GM12878 (cell line): ENCODE measurements around the gene ARIH2. TPM values are rescaled to one million over a fixed set of nuclear protein-coding genes. Genes with fewer than 3 reads are reported as not detected.

ENCODE experiments used
- ATAC-seq: fragments of 200-7000 bp; cut with Tn5 transposase; 3 replicates; pipeline ENCODE4 v1.9.1; 2020; ENCODE audit warnings: mild to moderate bottlenecking, moderate library complexity
- BruUV-seq: library from RNA; stranded (reverse); fragments of 400-500 nt; replicated peaks from 2 replicates; lab custom pipeline; 2021; lab: Mats Ljungman, UMichigan
- CTCF ChIA-PET: fragments of 300-600 bp; sonication (Branson Sonifier 250); formaldehyde crosslinking; extraction: SDS; loops from one replicate; lab custom pipeline; 2021; ENCODE audit warnings: inconsistent platforms; lab: Yijun Ruan, JAX
- POLR2A ChIA-PET: fragments of 350-600 bp; formaldehyde crosslinking; extraction: SDS; loops from one replicate; lab custom pipeline; 2021; ENCODE audit warnings: inconsistent platforms; lab: Charles Lee
- RAD21 ChIA-PET: fragments of 300-600 bp; sonication (Branson Sonifier 250); formaldehyde crosslinking; loops from one replicate; lab custom pipeline; 2023; ENCODE audit warnings: antibody characterized with exemption; ENCODE audit not compliant: unreplicated experiment; lab: Charles Lee
- SMC1A ChIA-PET: fragments of 300-600 bp; sonication (Branson Sonifier 250); formaldehyde crosslinking; loops from one replicate; lab custom pipeline; 2023; ENCODE audit not compliant: unreplicated experiment, uncharacterized antibody; lab: Charles Lee
- DNase-seq: peaks from one replicate; pipeline ENCODE4 v3.0.0-alpha.2; 2011; ENCODE audit warnings: low read depth, low spot score
- FAIRE-seq: peaks from 3 replicates; lab custom pipeline; 2011; peaks lifted over from hg19 to GRCh38; lab: Jason Lieb, UNC
- H2AFZ ChIP-seq: 2 replicates; pipeline ENCODE4 v1.6.0; 2011; ENCODE audit warnings: low read depth, low read length, control low read depth; ENCODE audit not compliant: control insufficient read depth
- H3K27ac ChIP-seq: 2 replicates; pipeline ENCODE4 v1.5.1; 2011; ENCODE audit warnings: control low read depth; ENCODE audit not compliant: control insufficient read depth, insufficient read depth
- H3K27me3 ChIP-seq, 2 experiments: replicated peaks in 1 of 2; 2 replicates each; pipeline versions ENCODE4 v1.6.0 to v1.6.1; 2011; ENCODE audit warnings: low read length in 1 of 2; ENCODE audit not compliant: control insufficient read depth in 2 of 2, insufficient read depth in 2 of 2
- H3K36me3 ChIP-seq, 2 experiments: 2 replicates each; pipeline ENCODE4 v1.5.1; 2011; ENCODE audit warnings: low read length in 1 of 2; ENCODE audit not compliant: control insufficient read depth in 2 of 2, insufficient read depth in 2 of 2
- H3K4me1 ChIP-seq: 2 replicates; pipeline ENCODE4 v1.6.1; 2011; ENCODE audit warnings: mild to moderate bottlenecking, low read length, moderate library complexity, mixed read lengths; ENCODE audit not compliant: control insufficient read depth, insufficient read depth
- H3K4me2 ChIP-seq: 2 replicates; pipeline ENCODE4 v1.6.0; 2011; ENCODE audit warnings: control low read depth; ENCODE audit not compliant: control insufficient read depth, insufficient read depth
- H3K4me3 ChIP-seq: fragments of 200-600 bp; sonication (generic); 2 replicates; pipeline ENCODE4 v1.5.1; 2016
- H3K79me2 ChIP-seq: 2 replicates; pipeline ENCODE4 v1.6.0; 2011; ENCODE audit warnings: low read length; ENCODE audit not compliant: control insufficient read depth, insufficient read depth
- H3K9ac ChIP-seq: 2 replicates; pipeline ENCODE4 v1.8.0; 2011; ENCODE audit warnings: low read length, control low read depth, mixed read lengths; ENCODE audit not compliant: control insufficient read depth, insufficient read depth
- H3K9me3 ChIP-seq: replicated peaks from 3 replicates; pipeline ENCODE4 v1.5.1; 2011; ENCODE audit warnings: mild to moderate bottlenecking, low read length; ENCODE audit not compliant: control insufficient read depth, insufficient read depth
- H4K20me1 ChIP-seq: 2 replicates; pipeline ENCODE4 v1.6.0; 2011; ENCODE audit not compliant: control insufficient read depth, insufficient read depth
- CEBPB ChIP-seq, 2 experiments: fragments of 150-350 bp in 1 of 2; IDR thresholded peaks; 2 replicates each; pipeline ENCODE4 v1.6.1; 2012 to 2014; ENCODE audit warnings: low read depth in 2 of 2, low read length in 2 of 2, borderline replicate concordance in 1 of 2, inconsistent platforms in 1 of 2
- GATAD2B ChIP-seq: fragments of 450-650 bp; conservative IDR thresholded peaks from 2 replicates; pipeline ENCODE4 v1.6.1; 2017; ENCODE audit warnings: low read depth, mild to moderate bottlenecking, moderate library complexity
- HDAC6 ChIP-seq: fragments of 200-600 bp; sonication (generic); IDR thresholded peaks from one replicate; pipeline ENCODE4 v1.8.0; 2017; ENCODE audit warnings: antibody characterized with exemption; ENCODE audit not compliant: unreplicated experiment
- HDGF ChIP-seq: fragments of 450-650 bp; IDR thresholded peaks from 2 replicates; pipeline ENCODE4 v1.6.1; 2016; ENCODE audit warnings: antibody characterized with exemption
- KAT2A ChIP-seq: conservative IDR thresholded peaks from 2 replicates; pipeline ENCODE4 v1.6.1; 2011; ENCODE audit warnings: low read depth, low read length; ENCODE audit not compliant: control insufficient read depth
- NFXL1 ChIP-seq: fragments of 450-650 bp; IDR thresholded peaks from 2 replicates; pipeline ENCODE4 v1.6.1; 2017; ENCODE audit warnings: antibody characterized with exemption, mild to moderate bottlenecking, borderline replicate concordance
- NFYA ChIP-seq: IDR thresholded peaks from 2 replicates; pipeline ENCODE4 v1.6.1; 2011; ENCODE audit warnings: low read depth, mild to moderate bottlenecking, low read length, improper control_type of control experiment, borderline replicate concordance
- POLR2AphosphoS2 ChIP-seq: IDR thresholded peaks from 2 replicates; pipeline ENCODE4 v1.6.1; 2011; ENCODE audit warnings: low read depth, mild to moderate bottlenecking, low read length, improper control_type of control experiment, moderate library complexity
- TARDBP ChIP-seq: IDR thresholded peaks from 2 replicates; pipeline ENCODE4 v1.6.1; 2016; ENCODE audit warnings: borderline replicate concordance
- YBX1 ChIP-seq: fragments of 450-650 bp; IDR thresholded peaks from 2 replicates; pipeline ENCODE4 v1.6.1; 2016; ENCODE audit warnings: antibody characterized with exemption
- ZNF622 ChIP-seq: fragments of 450-650 bp; IDR thresholded peaks from 2 replicates; pipeline ENCODE4 v1.6.1; 2017; ENCODE audit warnings: mild to moderate bottlenecking, inconsistent platforms
- WGBS: methylation state at CpG from one replicate; pipeline ENCODE4 v1.1.6; 2016; ENCODE audit warnings: low lambda C conversion rate; ENCODE audit not compliant: insufficient replicate concordance, insufficient coverage; ENCODE audit errors: missing lambda C conversion rate; 5-methylcytosine and 5-hydroxymethylcytosine counted together
- in situ Hi-C: fragments of 300-500 bp; cut with MboI; formaldehyde crosslinking; loops from 9 replicates; pipeline ENCODE4 v1.14.3; 2018; ENCODE audit warnings: mixed read lengths
- intact Hi-C: fragments of 100-400 bp; cut with micrococcal nuclease; formaldehyde crosslinking; loops from one replicate; pipeline ENCODE4 v1.14.2; 2022; ENCODE audit not compliant: unreplicated experiment
- polyA plus RNA-seq, 11 experiments: library from polyadenylated mRNA; depleted of rRNA in 4 of 11; unstranded in 6 of 11; stranded (reverse) in 5 of 11; fragments of >200 nt; fragmentation: Nextera tagmentation in 4 of 11; fragmentation: Illumina TruSeq in 1 of 11; extraction: Ambion mirVana in 4 of 11; extraction: Trizol in 1 of 11; gene quantifications; 1 replicate in 1 of 11; 2 replicates in 10 of 11; pipeline versions ENCODE4 v1.2.1 to v1.2.3, GENCODE V29; 2011 to 2016; ENCODE audit warnings: inconsistent platforms in 2 of 11, missing spikeins in 2 of 11, low read depth in 1 of 11
- total RNA-seq, 4 experiments: library from RNA; depleted of rRNA in 3 of 4; stranded (reverse); fragments of >200 nt in 3 of 4; fragmentation: Illumina TruSeq in 1 of 4; extraction: Trizol in 1 of 4; gene quantifications; 2 replicates each; pipeline versions ENCODE4 v1.2.1 to v1.2.3, GENCODE V29; 2013 to 2021
- TF ChIP-seq, protein P1 (sequence below): IDR thresholded peaks from 2 replicates; pipeline ENCODE4 v1.6.1; 2012; ENCODE audit warnings: low read depth, low read length, improper control_type of control experiment
- TF ChIP-seq, protein P2 (sequence below): fragments of 450-650 bp; IDR thresholded peaks from 2 replicates; pipeline ENCODE4 v1.6.1; 2017; ENCODE audit warnings: mild to moderate bottlenecking, moderate library complexity
- TF ChIP-seq, protein P3 (sequence below): fragments of 450-650 bp; IDR thresholded peaks from 2 replicates; pipeline ENCODE4 v1.6.1; 2016; ENCODE audit warnings: mild to moderate bottlenecking, moderate library complexity, borderline replicate concordance

ARIH2 gene
- total and polyA plus RNA-seq, 10 of the 15 experiments (the other 5 are each of a cell fraction or from before 2014, with no cell fraction given), result 18.7 to 74.7 (median 63.7) TPM

DNA sequence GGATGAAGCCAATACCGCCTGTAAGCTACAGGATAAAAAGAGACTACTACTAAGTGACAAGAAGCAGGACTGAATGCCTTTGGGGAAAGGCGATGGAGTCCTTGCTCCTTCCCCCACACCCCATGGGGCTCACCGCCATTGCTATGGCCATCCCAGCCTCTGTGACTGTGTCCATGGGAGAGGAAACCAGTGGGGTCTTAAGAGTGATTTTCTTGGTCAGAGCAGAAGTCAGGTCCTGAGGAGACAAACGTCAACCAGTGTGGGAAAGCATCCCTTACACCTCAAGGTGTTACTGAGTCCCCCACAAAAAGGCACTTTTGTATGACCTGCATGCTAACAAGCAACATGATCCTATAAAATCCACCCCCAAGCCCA is 109.6 kb downstream of the ARIH2 start:
- RAD21 ChIA-PET, result interaction anchor here (1.1 to 2.3 kb wide), 4 partner anchors 9 to 40 kb away, joined by 3 to 32 read pairs (median 9); partner anchors contain the start of genes DALRD3, P4HTM and WDR6
- no peak for ATAC-seq
- no peaks in the 10 kb centered on the region for H3K27me3 ChIP-seq
- CTCF ChIA-PET, result interaction anchor here (1.1 to 2.3 kb wide), 5 partner anchors 8 to 76 kb away, joined by 3 to 45 read pairs (median 4); partner anchors contain the start of genes P4HTM and QRICH1
- no peak overlapping the region for H2AFZ ChIP-seq
- no peak for FAIRE-seq
- H3K79me2 ChIP-seq, result peaks cover 35% of the 10 kb centered on the region
- 51% methylated on average over 4 of the region's 4 CpGs for WGBS
- H3K4me3 ChIP-seq, result peak overlapping the region; percentile 79
- no peak for DNase-seq
- H4K20me1 ChIP-seq, result no peaks in the 10 kb centered on the region
- peak overlapping the region; percentile 90 for H3K9ac ChIP-seq
- in situ Hi-C loops (no loop called here), intact Hi-C loops (loop anchor here (2.0 to 10.0 kb wide), 3 partner anchors 67 to 647 kb away; partner anchors contain the start of genes APEH, QRICH1 and USP4)
- POLR2A ChIA-PET, result interaction anchor here (1.1 to 2.3 kb wide), 6 partner anchors 9 to 66 kb away, joined by 3 to 27 read pairs (median 10); partner anchors contain the start of genes DALRD3, P4HTM, QRICH1 and WDR6
- no peaks in the 10 kb centered on the region for H3K9me3 ChIP-seq
- peaks cover 13% of the 10 kb centered on the region for H3K4me1 ChIP-seq
- H3K4me2 ChIP-seq, result peak overlapping the region; percentile 65
- SMC1A ChIA-PET, result interaction anchor here (1.1 to 1.5 kb wide), 2 partner anchors 11 to 40 kb away, joined by 3 to 4 read pairs; no protein-coding TSS in a partner anchor
- BruUV-seq, result no TSS peak
- H3K36me3 ChIP-seq, result peaks cover 37 to 43% of the 10 kb centered on the region in 2 experiments
- no peak overlapping the region for H3K27ac ChIP-seq
- TF ChIP-seq NFYA (no peak), CEBPB (IDR thresholded peaks at IDR 0.05; ENCODE audit: borderline replicate concordance in 1 of 2, low read depth in 2 of 2, low read length in 2 of 2) (no peak), GATAD2B (no peak), YBX1 (no peak), HDAC6 (no peak), KAT2A (no peak), TARDBP (no peak), ZNF622 (no peak), NFXL1 (no peak), POLR2AphosphoS2 (no peak), HDGF (no peak)
- TF ChIP-seq, protein P1, sequence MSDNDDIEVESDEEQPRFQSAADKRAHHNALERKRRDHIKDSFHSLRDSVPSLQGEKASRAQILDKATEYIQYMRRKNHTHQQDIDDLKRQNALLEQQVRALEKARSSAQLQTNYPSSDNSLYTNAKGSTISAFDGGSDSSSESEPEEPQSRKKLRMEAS, result no peak
- TF ChIP-seq, protein P2, sequence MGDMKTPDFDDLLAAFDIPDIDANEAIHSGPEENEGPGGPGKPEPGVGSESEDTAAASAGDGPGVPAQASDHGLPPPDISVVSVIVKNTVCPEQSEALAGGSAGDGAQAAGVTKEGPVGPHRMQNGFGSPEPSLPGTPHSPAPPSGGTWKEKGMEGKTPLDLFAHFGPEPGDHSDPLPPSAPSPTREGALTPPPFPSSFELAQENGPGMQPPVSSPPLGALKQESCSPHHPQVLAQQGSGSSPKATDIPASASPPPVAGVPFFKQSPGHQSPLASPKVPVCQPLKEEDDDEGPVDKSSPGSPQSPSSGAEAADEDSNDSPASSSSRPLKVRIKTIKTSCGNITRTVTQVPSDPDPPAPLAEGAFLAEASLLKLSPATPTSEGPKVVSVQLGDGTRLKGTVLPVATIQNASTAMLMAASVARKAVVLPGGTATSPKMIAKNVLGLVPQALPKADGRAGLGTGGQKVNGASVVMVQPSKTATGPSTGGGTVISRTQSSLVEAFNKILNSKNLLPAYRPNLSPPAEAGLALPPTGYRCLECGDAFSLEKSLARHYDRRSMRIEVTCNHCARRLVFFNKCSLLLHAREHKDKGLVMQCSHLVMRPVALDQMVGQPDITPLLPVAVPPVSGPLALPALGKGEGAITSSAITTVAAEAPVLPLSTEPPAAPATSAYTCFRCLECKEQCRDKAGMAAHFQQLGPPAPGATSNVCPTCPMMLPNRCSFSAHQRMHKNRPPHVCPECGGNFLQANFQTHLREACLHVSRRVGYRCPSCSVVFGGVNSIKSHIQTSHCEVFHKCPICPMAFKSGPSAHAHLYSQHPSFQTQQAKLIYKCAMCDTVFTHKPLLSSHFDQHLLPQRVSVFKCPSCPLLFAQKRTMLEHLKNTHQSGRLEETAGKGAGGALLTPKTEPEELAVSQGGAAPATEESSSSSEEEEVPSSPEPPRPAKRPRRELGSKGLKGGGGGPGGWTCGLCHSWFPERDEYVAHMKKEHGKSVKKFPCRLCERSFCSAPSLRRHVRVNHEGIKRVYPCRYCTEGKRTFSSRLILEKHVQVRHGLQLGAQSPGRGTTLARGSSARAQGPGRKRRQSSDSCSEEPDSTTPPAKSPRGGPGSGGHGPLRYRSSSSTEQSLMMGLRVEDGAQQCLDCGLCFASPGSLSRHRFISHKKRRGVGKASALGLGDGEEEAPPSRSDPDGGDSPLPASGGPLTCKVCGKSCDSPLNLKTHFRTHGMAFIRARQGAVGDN, result no peak
- TF ChIP-seq, protein P3, sequence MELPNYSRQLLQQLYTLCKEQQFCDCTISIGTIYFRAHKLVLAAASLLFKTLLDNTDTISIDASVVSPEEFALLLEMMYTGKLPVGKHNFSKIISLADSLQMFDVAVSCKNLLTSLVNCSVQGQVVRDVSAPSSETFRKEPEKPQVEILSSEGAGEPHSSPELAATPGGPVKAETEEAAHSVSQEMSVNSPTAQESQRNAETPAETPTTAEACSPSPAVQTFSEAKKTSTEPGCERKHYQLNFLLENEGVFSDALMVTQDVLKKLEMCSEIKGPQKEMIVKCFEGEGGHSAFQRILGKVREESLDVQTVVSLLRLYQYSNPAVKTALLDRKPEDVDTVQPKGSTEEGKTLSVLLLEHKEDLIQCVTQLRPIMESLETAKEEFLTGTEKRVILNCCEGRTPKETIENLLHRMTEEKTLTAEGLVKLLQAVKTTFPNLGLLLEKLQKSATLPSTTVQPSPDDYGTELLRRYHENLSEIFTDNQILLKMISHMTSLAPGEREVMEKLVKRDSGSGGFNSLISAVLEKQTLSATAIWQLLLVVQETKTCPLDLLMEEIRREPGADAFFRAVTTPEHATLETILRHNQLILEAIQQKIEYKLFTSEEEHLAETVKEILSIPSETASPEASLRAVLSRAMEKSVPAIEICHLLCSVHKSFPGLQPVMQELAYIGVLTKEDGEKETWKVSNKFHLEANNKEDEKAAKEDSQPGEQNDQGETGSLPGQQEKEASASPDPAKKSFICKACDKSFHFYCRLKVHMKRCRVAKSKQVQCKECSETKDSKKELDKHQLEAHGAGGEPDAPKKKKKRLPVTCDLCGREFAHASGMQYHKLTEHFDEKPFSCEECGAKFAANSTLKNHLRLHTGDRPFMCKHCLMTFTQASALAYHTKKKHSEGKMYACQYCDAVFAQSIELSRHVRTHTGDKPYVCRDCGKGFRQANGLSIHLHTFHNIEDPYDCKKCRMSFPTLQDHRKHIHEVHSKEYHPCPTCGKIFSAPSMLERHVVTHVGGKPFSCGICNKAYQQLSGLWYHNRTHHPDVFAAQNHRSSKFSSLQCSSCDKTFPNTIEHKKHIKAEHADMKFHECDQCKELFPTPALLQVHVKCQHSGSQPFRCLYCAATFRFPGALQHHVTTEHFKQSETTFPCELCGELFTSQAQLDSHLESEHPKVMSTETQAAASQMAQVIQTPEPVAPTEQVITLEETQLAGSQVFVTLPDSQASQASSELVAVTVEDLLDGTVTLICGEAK, result no peak
